GM21825 (cell line): ENCODE results near the gene GNB1.
A peak's percentile ranks its signal among the peaks of the same experiment; 100 is the strongest.
"Not testable (repeated sequence)": the region's sequence is repeated elsewhere in the genome, so short reads cannot be mapped to it uniquely, and the experiment has no call there.

Source experiments
- ATAC-seq: cut with Tn5 transposase; IDR thresholded peaks from one replicate; pipeline ENCODE4 v1.9.1; 2021; ENCODE audit warnings: mild to moderate bottlenecking, moderate library complexity; ENCODE audit not compliant: unreplicated experiment

GNB1 gene

GRCh38 chr1:1752190-1752589 is 138.7 kb downstream of the GNB1 start:
- ATAC-seq, result no peak

GRCh38 chr1:1749941-1750340 is 140.9 kb downstream of the GNB1 start:
- ATAC-seq, result not testable (repeated sequence)

GRCh38 chr1:1748686-1749321 is 142.1 kb downstream of the GNB1 start:
- ATAC-seq, result no peak

DNA sequence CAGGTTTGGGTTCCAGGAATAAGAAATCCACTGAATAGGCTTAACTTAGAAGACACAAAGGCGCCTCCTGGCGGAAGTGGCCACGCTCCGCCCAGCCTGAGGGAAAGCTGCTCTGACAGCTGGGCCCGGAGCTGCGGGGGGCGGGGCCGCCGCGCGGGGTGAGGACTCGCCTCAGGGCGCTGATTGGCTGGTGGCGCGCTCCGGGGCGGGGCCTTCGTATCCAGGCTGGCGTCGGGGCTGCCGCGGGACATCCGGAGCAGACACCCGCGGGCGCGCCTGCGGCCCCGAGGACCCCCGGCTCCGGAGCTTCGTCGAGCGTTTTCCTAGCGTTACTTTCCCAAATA is 144.3 kb downstream of the GNB1 start:
- peak; percentile 80 for ATAC-seq

DNA sequence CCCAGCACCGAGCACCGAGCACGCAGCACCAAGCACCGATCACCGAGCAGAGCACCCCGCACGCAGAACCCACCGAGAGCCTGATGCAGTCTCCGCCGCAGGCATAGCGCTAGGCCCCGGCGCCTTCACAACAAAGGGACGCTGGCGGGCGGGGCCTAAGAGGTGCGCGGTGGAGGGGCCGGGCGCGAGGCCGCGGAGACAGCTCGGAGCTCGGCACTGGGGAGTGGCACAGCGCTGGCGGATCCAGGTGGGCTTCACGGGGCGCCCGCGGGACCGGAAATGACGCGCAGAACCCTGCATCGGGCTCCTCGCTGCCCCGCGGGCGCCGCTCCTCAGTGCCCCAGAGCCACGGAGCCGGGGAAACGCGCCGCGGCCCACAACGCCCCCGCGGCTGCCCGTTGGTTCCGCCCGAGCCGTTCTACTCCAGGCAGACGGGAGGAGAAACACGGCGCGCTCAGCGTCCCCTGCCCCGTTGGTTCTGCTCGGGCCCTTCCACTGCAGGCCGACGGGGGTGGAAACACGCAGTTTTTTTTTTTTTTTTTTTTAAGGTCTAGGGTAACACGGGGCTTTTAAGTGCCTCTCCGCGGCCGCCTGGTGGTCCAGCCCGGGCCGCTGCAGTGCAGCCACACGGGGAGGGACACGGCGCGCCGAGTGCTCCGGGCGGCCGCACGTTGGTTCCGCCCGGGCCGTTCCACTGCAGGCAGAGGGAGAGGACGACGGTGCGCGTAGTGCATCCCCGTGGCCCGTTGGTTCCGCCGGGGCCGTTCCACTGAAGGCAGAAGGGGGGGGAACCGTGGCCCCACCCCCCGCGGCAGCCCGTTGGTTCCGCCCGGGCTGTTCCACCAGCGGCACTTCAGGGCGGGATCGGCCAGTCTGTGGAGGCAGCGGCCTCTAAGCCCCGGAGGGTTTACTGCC is 145.0 kb downstream of the GNB1 start:
- ATAC-seq, result peak; percentile 52

DNA sequence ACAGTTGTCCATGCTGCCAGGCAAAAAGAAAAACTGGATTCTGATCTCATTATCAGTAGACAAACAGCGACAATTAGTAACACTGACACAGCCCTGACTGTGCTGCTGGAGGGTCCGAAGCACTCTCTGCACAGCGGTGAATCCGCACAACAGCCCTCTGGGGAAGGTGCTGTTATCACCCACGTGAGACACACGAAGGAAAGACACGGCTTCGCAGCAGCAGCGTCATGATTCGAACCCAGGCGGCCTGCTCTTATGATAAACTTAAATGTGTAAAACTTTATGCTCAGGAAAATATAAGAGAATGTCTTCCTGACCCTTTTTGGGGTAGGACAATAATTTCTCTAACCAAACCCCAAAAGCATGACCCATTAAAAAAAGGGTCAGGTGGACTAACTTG is 148.4 kb downstream of the GNB1 start:
- ATAC-seq, result not testable (repeated sequence)

GRCh38 chr1:1741013-1741412 is 149.9 kb downstream of the GNB1 start:
- ATAC-seq, result not testable (repeated sequence)

DNA sequence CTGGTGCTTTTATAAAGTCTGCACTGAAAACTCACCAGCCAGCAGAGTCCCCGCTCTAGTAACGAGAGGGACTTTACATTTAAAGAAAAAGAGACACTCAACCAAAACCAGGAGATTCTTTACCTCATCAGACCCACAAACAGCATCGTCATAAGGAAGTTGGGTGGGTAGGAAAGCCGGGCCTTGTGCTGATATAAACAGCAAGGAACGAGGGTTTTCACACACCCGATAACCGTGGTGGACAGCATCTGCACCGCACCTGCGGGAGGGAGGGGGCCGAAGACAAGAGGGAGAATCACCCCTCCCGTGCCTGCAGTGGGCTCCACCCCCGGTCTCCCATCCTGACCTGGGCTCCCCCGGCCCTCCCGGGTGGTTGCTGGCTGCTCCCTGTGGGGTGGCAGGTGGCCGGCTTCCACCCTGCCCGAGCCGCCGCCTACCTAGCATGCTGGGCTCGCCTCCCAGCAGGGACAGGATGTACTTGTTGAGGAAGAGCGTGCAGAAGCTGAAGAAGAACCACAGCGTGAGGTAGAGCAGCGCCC is 152.0 kb downstream of the GNB1 start:
- ATAC-seq, result not testable (repeated sequence)

GRCh38 chr1:1737675-1738590 is 153.0 kb downstream of the GNB1 start:
- ATAC-seq, result not testable (repeated sequence)
